WTC11 (cell line): ENCODE measurements around the gene LENG1. TPM values are rescaled to one million over a fixed set of nuclear protein-coding genes. Genes with fewer than 3 reads are reported as not detected.

Experiments
- ATAC-seq: fragments of 200-7000 bp; cut with Tn5 transposase; 2 replicates; pipeline ENCODE4 v1.10.0; 2021; ENCODE audit warnings: mild to moderate bottlenecking, moderate library complexity
- CTCF ChIA-PET: fragments of 300-600 bp; sonication (Branson Sonifier 250); formaldehyde crosslinking; loops from one replicate; lab custom pipeline; 2021; ENCODE audit warnings: antibody characterized with exemption; lab: Charles Lee
- POLR2A ChIA-PET: fragments of 350-600 bp; sonication (Branson Sonifier 250); formaldehyde crosslinking; loops from one replicate; lab custom pipeline; 2021; ENCODE audit warnings: antibody characterized with exemption; lab: Charles Lee
- DNase-seq: peaks from one replicate; pipeline ENCODE4 v3.0.0; 2021; ENCODE audit warnings: low spot score
- H3K27ac Mint-ChIP-seq: 2 replicates; pipeline ENCODE4 v1.8.0; 2021; ENCODE audit warnings: mixed read lengths
- H3K27me3 Mint-ChIP-seq: 2 replicates; pipeline ENCODE4 v1.8.0; 2021; ENCODE audit warnings: low read depth, mild to moderate bottlenecking, moderate library complexity, mixed read lengths
- H3K36me3 Mint-ChIP-seq: 2 replicates; pipeline ENCODE4 v1.8.0; 2021; ENCODE audit warnings: mixed read lengths
- H3K4me1 Mint-ChIP-seq: 2 replicates; pipeline ENCODE4 v1.8.0; 2022; ENCODE audit warnings: mixed read lengths
- H3K4me3 Mint-ChIP-seq: 2 replicates; pipeline ENCODE4 v1.8.0; 2021; ENCODE audit warnings: mild to moderate bottlenecking, moderate library complexity, mixed read lengths
- H3K9me3 Mint-ChIP-seq: 2 replicates; pipeline ENCODE4 v1.8.0; 2021; ENCODE audit warnings: mixed read lengths
- ATF6 ChIP-seq: sonication (generic); formaldehyde crosslinking; IDR thresholded peaks from 2 replicates; pipeline ENCODE4 v1.8.1; 2023; ENCODE audit warnings: mild to moderate bottlenecking, missing genetic modification reagents
- CBFB ChIP-seq: sonication (generic); formaldehyde crosslinking; IDR thresholded peaks from 2 replicates; pipeline ENCODE4 v1.8.1; 2022; ENCODE audit warnings: mild to moderate bottlenecking, low read depth, missing genetic modification reagents
- CTCF ChIP-seq: fragments of 200-600 bp; IDR thresholded peaks from 2 replicates; pipeline ENCODE4 v1.8.0; 2022; ENCODE audit warnings: antibody characterized with exemption
- EMX1 ChIP-seq: fragments of 250-450 bp; sonication (Bioruptor Pico); IDR thresholded peaks from 2 replicates; pipeline ENCODE4 v1.8.0; 2021; ENCODE audit warnings: mild to moderate bottlenecking
- ESRRA ChIP-seq: sonication (generic); formaldehyde crosslinking; IDR thresholded peaks from 2 replicates; pipeline ENCODE4 v1.8.1; 2022; ENCODE audit warnings: mild to moderate bottlenecking, missing genetic modification reagents, borderline replicate concordance
- FOXP1 ChIP-seq: sonication (generic); formaldehyde crosslinking; IDR thresholded peaks from 2 replicates; pipeline ENCODE4 v1.8.0; 2022; ENCODE audit warnings: missing genetic modification reagents, mild to moderate bottlenecking, moderate library complexity, borderline replicate concordance
- GTF2I ChIP-seq: fragments of 250-450 bp; sonication (Bioruptor Pico); conservative IDR thresholded peaks from 2 replicates; pipeline ENCODE4 v1.4.0; 2021; ENCODE audit warnings: mild to moderate bottlenecking
- JAZF1 ChIP-seq: fragments of 250-450 bp; sonication (Bioruptor Pico); IDR thresholded peaks from 2 replicates; pipeline ENCODE4 v1.9.0; 2021; ENCODE audit warnings: moderate library complexity, mild to moderate bottlenecking, inconsistent platforms
- NFE2L1 ChIP-seq: sonication (generic); formaldehyde crosslinking; IDR thresholded peaks from 2 replicates; pipeline ENCODE4 v1.8.1; 2023; ENCODE audit warnings: missing genetic modification reagents
- RELA ChIP-seq: sonication (generic); formaldehyde crosslinking; IDR thresholded peaks from 2 replicates; pipeline ENCODE4 v1.8.1; 2022; ENCODE audit warnings: missing genetic modification reagents, mild to moderate bottlenecking, borderline replicate concordance
- SMAD4 ChIP-seq: sonication (generic); formaldehyde crosslinking; IDR thresholded peaks from 2 replicates; pipeline ENCODE4 v1.8.0; 2022; ENCODE audit warnings: mild to moderate bottlenecking, missing genetic modification reagents
- TEAD1 ChIP-seq: sonication (generic); formaldehyde crosslinking; IDR thresholded peaks from 2 replicates; pipeline ENCODE4 v1.8.0; 2022; ENCODE audit warnings: mild to moderate bottlenecking, missing genetic modification reagents
- TEAD4 ChIP-seq: sonication (generic); formaldehyde crosslinking; IDR thresholded peaks from 2 replicates; pipeline ENCODE4 v1.8.0; 2022; ENCODE audit warnings: mild to moderate bottlenecking, missing genetic modification reagents
- TP53 ChIP-seq: sonication (generic); formaldehyde crosslinking; IDR thresholded peaks from 2 replicates; pipeline ENCODE4 v1.8.1; 2023; ENCODE audit warnings: mild to moderate bottlenecking, missing genetic modification reagents
- ZBTB21 ChIP-seq: sonication (generic); formaldehyde crosslinking; IDR thresholded peaks from 2 replicates; pipeline ENCODE4 v1.8.1; 2023; ENCODE audit warnings: mild to moderate bottlenecking, missing genetic modification reagents, borderline replicate concordance
- ZNF263 ChIP-seq: sonication (generic); formaldehyde crosslinking; IDR thresholded peaks from 2 replicates; pipeline ENCODE4 v1.8.1; 2022; ENCODE audit warnings: low read depth, mild to moderate bottlenecking, moderate library complexity, missing genetic modification reagents
- ZNF423 ChIP-seq: fragments of 250-450 bp; sonication (Bioruptor Pico); IDR thresholded peaks from 2 replicates; pipeline ENCODE4 v2.1.2; 2022; ENCODE audit warnings: mild to moderate bottlenecking, moderate library complexity
- total RNA-seq: library from RNA; stranded (reverse); gene quantifications from 3 replicates; pipeline ENCODE4 v1.2.3, GENCODE V29; 2021
- TF ChIP-seq, protein P1 (sequence below): sonication (generic); formaldehyde crosslinking; IDR thresholded peaks from 2 replicates; pipeline ENCODE4 v1.8.1; 2023; ENCODE audit warnings: mild to moderate bottlenecking, missing genetic modification reagents
- TF ChIP-seq, protein P2 (sequence below): fragments of 250-450 bp; sonication (Bioruptor Pico); IDR thresholded peaks from 2 replicates; pipeline ENCODE4 v1.9.0; 2021; ENCODE audit warnings: mild to moderate bottlenecking, borderline replicate concordance
- TF ChIP-seq, protein P3 (sequence below): sonication (generic); formaldehyde crosslinking; IDR thresholded peaks from 2 replicates; pipeline ENCODE4 v1.8.1; 2022; ENCODE audit warnings: mild to moderate bottlenecking, moderate library complexity, missing genetic modification reagents
- TF ChIP-seq, protein P4 (sequence below): sonication (generic); formaldehyde crosslinking; IDR thresholded peaks from 2 replicates; pipeline ENCODE4 v1.8.1; 2023; ENCODE audit warnings: mild to moderate bottlenecking, missing genetic modification reagents, moderate library complexity

Gene LENG1
- total RNA-seq, 1 experiment from 2014 or later: 4.9 TPM

- TF ChIP-seq CBFB (no peak), FOXP1 (CRISPR knock-in tag) (no peak), TEAD4 (CRISPR knock-in tag) (no peak), NFE2L1 (CRISPR knock-in tag) (no peak), RELA (CRISPR knock-in tag) (no peak), JAZF1 (no peak)
- TF ChIP-seq, protein P1, sequence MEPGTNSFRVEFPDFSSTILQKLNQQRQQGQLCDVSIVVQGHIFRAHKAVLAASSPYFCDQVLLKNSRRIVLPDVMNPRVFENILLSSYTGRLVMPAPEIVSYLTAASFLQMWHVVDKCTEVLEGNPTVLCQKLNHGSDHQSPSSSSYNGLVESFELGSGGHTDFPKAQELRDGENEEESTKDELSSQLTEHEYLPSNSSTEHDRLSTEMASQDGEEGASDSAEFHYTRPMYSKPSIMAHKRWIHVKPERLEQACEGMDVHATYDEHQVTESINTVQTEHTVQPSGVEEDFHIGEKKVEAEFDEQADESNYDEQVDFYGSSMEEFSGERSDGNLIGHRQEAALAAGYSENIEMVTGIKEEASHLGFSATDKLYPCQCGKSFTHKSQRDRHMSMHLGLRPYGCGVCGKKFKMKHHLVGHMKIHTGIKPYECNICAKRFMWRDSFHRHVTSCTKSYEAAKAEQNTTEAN (CRISPR knock-in tag): no peak
- TF ChIP-seq, protein P2, sequence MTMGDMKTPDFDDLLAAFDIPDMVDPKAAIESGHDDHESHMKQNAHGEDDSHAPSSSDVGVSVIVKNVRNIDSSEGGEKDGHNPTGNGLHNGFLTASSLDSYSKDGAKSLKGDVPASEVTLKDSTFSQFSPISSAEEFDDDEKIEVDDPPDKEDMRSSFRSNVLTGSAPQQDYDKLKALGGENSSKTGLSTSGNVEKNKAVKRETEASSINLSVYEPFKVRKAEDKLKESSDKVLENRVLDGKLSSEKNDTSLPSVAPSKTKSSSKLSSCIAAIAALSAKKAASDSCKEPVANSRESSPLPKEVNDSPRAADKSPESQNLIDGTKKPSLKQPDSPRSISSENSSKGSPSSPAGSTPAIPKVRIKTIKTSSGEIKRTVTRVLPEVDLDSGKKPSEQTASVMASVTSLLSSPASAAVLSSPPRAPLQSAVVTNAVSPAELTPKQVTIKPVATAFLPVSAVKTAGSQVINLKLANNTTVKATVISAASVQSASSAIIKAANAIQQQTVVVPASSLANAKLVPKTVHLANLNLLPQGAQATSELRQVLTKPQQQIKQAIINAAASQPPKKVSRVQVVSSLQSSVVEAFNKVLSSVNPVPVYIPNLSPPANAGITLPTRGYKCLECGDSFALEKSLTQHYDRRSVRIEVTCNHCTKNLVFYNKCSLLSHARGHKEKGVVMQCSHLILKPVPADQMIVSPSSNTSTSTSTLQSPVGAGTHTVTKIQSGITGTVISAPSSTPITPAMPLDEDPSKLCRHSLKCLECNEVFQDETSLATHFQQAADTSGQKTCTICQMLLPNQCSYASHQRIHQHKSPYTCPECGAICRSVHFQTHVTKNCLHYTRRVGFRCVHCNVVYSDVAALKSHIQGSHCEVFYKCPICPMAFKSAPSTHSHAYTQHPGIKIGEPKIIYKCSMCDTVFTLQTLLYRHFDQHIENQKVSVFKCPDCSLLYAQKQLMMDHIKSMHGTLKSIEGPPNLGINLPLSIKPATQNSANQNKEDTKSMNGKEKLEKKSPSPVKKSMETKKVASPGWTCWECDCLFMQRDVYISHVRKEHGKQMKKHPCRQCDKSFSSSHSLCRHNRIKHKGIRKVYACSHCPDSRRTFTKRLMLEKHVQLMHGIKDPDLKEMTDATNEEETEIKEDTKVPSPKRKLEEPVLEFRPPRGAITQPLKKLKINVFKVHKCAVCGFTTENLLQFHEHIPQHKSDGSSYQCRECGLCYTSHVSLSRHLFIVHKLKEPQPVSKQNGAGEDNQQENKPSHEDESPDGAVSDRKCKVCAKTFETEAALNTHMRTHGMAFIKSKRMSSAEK (CRISPR knock-in tag): no peak
Measured at GRCh38 chr19:54127688-54128440, 31.7 kb downstream of the LENG1 start (continued).

- POLR2A ChIA-PET: no interaction called here
- Mint-ChIP-seq H3K27ac (no peak overlapping the region), H3K36me3 (peaks cover 58% of the 10 kb centered on the region), H3K4me3 (no peak overlapping the region), H3K27me3 (no peaks in the 10 kb centered on the region), H3K4me1 (no peaks in the 10 kb centered on the region), H3K9me3 (no peaks in the 10 kb centered on the region)
- no peak for ATAC-seq
- CTCF ChIA-PET: no interaction called here
- DNase-seq: no peak
- TF ChIP-seq, protein P3, sequence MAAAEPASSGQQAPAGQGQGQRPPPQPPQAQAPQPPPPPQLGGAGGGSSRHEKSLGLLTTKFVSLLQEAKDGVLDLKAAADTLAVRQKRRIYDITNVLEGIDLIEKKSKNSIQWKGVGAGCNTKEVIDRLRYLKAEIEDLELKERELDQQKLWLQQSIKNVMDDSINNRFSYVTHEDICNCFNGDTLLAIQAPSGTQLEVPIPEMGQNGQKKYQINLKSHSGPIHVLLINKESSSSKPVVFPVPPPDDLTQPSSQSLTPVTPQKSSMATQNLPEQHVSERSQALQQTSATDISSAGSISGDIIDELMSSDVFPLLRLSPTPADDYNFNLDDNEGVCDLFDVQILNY (CRISPR knock-in tag): no peak
- TF ChIP-seq ZBTB21: no peak
- no peak for TF ChIP-seq SMAD4 (CRISPR knock-in tag)
- TF ChIP-seq CTCF: no peak
- TF ChIP-seq, protein P4, sequence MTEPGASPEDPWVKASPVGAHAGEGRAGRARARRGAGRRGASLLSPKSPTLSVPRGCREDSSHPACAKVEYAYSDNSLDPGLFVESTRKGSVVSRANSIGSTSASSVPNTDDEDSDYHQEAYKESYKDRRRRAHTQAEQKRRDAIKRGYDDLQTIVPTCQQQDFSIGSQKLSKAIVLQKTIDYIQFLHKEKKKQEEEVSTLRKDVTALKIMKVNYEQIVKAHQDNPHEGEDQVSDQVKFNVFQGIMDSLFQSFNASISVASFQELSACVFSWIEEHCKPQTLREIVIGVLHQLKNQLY (CRISPR knock-in tag): no peak
- TF ChIP-seq ESRRA: no peak
- TF ChIP-seq ATF6 (CRISPR knock-in tag): no peak
- TF ChIP-seq ZNF423 (CRISPR knock-in tag): no peak
- no peak for TF ChIP-seq EMX1
- no peak for TF ChIP-seq GTF2I (CRISPR knock-in tag)
- TF ChIP-seq, protein P2 (CRISPR knock-in tag): no peak
- TF ChIP-seq TP53 (CRISPR knock-in tag): no peak
- TF ChIP-seq ZNF263 (CRISPR knock-in tag): no peak
- TF ChIP-seq TEAD1 (CRISPR knock-in tag): no peak
Measured at GRCh38 chr19:54125713-54126112, 33.8 kb downstream of the LENG1 start.
